Epithelial cell of esophagus (primary cell): ENCODE results near the gene FAM234A.

ENCODE experiments used
- DNase-seq: peaks from one replicate; pipeline ENCODE4 v3.0.0; 2010; ENCODE audit warnings: low read depth
- H3K4me3 ChIP-seq: 2 replicates; pipeline ENCODE4 v1.5.1; 2011; ENCODE audit warnings: mild to moderate bottlenecking, low read length, control low read depth
- CTCF ChIP-seq: IDR thresholded peaks from 2 replicates; pipeline ENCODE4 v1.5.1; 2011; ENCODE audit warnings: low read depth, mild to moderate bottlenecking, low read length, control low read depth, inconsistent platforms; ENCODE audit not compliant: insufficient read depth; ENCODE audit errors: missing control alignments

FAM234A gene

GRCh38 chr16:296276-296675, 61.7 kb downstream of the FAM234A start:
- TF ChIP-seq CTCF, result no peak
- DNase-seq, result no peak
- no peak overlapping the region for H3K4me3 ChIP-seq

GRCh38 chr16:296806-297510, 62.3 kb downstream of the FAM234A start:
- TF ChIP-seq CTCF, result no peak
- DNase-seq, result no peak
- H3K4me3 ChIP-seq, result no peak overlapping the region

GRCh38 chr16:297832-298231, 63.2 kb downstream of the FAM234A start:
- H3K4me3 ChIP-seq, result no peak overlapping the region
- no peak for TF ChIP-seq CTCF
- no peak for DNase-seq

GRCh38 chr16:301235-301634, 66.6 kb downstream of the FAM234A start:
- TF ChIP-seq CTCF, result no peak

GRCh38 chr16:301950-302349, 67.3 kb downstream of the FAM234A start:
- no peak for TF ChIP-seq CTCF
- H3K4me3 ChIP-seq, result no peak overlapping the region
- DNase-seq, result no peak

More at GRCh38 chr16:301235-301634, 66.6 kb downstream of the FAM234A start:
- DNase-seq, result no peak
- no peak overlapping the region for H3K4me3 ChIP-seq

- DNase-seq, result no peak
- TF ChIP-seq CTCF, result no peak
- no peak overlapping the region for H3K4me3 ChIP-seq
Observed at GRCh38 chr16:303760-304505, 69.3 kb downstream of the FAM234A start.
